ENCODE measurements around the gene MARCHF9.

- TF ChIP-seq ZFX (IDR thresholded peaks at IDR 0.05) (no peak), CTCF (conservative IDR thresholded peaks at IDR 0.05) (no peak)
Measured at GRCh38 chr12:57712701-57713100, 42.2 kb upstream of the MARCHF9 start.
